ENCODE data around the gene GALNT10.

GALNT10 gene

DNA sequence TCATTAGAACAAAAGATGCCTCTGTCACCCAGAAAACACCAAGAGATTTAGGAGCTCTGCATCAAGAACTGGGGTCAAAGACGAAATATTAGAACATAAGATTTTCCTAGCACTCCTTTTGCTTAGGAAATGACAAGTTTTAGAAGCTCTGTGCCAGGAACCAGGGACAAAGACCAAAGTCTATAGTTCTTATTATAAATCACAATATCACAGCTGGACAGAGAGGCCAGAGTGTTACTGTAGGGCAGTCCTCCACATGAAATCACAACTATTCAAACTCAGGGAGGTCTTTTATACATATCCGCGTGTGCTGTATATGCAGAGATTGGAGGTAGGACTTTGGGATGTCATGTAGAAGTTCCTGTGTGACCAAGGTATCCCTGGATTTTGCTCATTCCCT is 138.5 kb downstream of the GALNT10 start:
- H3K9me3 ChIP-seq, result no peaks in the 10 kb centered on the region
- H3K4me3 ChIP-seq (ENCODE audit: low read depth, low read length), result no peak overlapping the region
- H3K27me3 ChIP-seq, result no peaks in the 10 kb centered on the region; the same call in 1 of the 2 replicates
- H3K4me1 ChIP-seq, result no peaks in the 10 kb centered on the region; the same call in 1 of the 2 replicates
- no peak for DNase-seq
- no peaks in the 10 kb centered on the region for H3K36me3 ChIP-seq
- TF ChIP-seq, protein P1, sequence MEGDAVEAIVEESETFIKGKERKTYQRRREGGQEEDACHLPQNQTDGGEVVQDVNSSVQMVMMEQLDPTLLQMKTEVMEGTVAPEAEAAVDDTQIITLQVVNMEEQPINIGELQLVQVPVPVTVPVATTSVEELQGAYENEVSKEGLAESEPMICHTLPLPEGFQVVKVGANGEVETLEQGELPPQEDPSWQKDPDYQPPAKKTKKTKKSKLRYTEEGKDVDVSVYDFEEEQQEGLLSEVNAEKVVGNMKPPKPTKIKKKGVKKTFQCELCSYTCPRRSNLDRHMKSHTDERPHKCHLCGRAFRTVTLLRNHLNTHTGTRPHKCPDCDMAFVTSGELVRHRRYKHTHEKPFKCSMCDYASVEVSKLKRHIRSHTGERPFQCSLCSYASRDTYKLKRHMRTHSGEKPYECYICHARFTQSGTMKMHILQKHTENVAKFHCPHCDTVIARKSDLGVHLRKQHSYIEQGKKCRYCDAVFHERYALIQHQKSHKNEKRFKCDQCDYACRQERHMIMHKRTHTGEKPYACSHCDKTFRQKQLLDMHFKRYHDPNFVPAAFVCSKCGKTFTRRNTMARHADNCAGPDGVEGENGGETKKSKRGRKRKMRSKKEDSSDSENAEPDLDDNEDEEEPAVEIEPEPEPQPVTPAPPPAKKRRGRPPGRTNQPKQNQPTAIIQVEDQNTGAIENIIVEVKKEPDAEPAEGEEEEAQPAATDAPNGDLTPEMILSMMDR (IDR thresholded peaks at IDR 0.05; ENCODE audit: low read depth, low read length), result no peak

DNA sequence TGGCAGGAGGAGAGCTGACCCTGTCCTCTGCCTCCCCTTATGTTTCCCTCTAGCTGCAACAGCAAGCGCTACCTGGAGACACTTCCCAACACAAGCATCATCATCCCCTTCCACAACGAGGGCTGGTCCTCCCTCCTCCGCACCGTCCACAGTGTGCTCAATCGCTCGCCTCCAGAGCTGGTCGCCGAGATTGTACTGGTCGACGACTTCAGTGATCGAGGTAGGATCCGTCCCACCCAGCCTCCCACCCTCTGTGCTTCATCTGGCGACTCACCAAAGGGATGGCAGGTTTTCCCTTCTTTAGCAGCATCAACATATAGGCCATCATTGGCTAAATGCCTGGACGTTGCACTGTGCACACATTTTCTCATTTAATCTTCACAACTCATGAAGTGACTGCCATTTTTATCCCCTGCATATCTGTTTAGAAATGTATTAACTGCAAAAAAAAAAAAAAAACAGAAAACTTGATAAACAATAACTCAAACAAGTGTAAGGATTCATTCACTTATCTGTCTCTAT is 139.0 kb downstream of the GALNT10 start:
- Histone ChIP-seq H3K4me3 (ENCODE audit: low read depth, low read length) (no peak overlapping the region), H3K4me1 (no peaks in the 10 kb centered on the region), H3K9me3 (no peaks in the 10 kb centered on the region), H3K27me3 (no peaks in the 10 kb centered on the region), H3K36me3 (no peaks in the 10 kb centered on the region)
- TF ChIP-seq, protein P1 (IDR thresholded peaks at IDR 0.05; ENCODE audit: low read depth, low read length), result no peak
- no peak for DNase-seq

DNA sequence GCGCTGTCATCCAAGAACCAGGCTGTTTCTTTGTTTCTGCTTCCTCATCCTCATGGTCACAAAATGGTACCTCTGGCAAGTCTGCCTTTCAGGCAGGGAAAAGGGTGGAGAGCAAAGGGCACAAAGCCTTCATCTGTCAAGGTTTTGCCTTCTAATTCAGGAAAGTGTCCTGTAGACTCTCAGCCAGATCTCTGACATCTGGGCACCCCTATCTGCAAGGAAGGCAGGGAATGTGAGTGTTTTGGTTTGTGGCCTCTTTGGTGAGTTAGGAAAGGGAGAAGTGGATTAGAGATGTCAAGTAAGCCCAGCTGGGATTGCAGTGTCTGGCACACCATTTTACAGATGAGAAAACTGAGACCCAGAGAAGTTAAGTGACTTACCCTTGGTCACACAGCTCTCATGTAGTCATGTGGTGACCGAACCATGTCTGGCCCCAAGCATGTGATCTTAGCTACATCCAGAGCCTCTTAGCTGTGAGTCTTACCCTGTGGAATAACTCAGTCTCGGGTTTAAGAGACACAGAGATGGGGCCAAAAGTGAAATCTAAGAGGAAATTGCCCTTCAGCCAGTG is 139.6 kb downstream of the GALNT10 start:
- no peak for DNase-seq
- TF ChIP-seq, protein P1 (IDR thresholded peaks at IDR 0.05; ENCODE audit: low read depth, low read length), result no peak
- no peaks in the 10 kb centered on the region for H3K9me3 ChIP-seq
- H3K36me3 ChIP-seq, result no peaks in the 10 kb centered on the region
- H3K4me1 ChIP-seq, result no peaks in the 10 kb centered on the region
- no peak overlapping the region for H3K4me3 ChIP-seq (ENCODE audit: low read depth, low read length)
- H3K27me3 ChIP-seq, result no peaks in the 10 kb centered on the region

DNA sequence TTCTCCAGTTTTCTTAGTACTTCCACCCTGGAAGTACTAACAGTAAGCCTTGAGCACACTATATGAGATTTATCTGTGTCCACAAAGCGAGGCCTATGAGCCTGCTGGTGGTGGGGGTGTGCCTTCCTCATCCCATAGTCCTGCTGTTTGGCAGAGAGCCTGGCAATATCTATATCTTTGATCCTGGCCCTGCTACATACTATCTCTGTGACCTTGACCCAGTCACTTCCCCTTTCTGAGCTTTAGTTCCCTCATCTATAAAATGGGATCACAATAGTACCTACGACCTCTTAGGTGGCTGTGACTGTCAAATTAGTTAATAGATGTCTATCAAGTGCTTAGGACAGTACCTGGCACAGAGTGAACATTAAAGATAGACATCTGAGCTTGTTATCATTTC is 140.7 kb downstream of the GALNT10 start:
- no peaks in the 10 kb centered on the region for H3K36me3 ChIP-seq
- no peaks in the 10 kb centered on the region for H3K27me3 ChIP-seq
- no peak for DNase-seq
- no peak overlapping the region for H3K4me3 ChIP-seq (ENCODE audit: low read depth, low read length)
- H3K4me1 ChIP-seq, result no peaks in the 10 kb centered on the region
- no peaks in the 10 kb centered on the region for H3K9me3 ChIP-seq
- TF ChIP-seq, protein P1 (IDR thresholded peaks at IDR 0.05; ENCODE audit: low read depth, low read length), result no peak

DNA sequence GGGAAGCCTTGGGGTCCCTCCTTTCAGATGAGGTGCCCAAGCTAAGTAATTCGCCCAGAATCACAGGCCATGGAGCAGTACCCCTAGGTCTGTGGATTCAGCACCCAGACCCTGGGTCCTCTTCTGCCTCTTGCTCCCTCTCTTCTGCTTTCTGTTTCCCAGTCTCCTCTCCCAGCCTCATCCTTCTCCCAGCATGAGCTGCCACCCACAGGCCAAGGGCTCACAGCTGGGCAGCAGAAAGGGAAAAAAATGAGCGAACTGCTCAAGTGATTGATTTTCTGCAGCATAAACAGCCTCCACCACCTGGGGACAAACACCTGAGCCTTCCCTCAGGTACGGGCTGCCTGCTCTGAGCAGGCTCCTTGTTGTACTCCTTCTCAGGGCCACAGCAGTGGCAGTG is 141.4 kb downstream of the GALNT10 start:
- H3K4me3 ChIP-seq (ENCODE audit: low read depth, low read length), result no peak overlapping the region
- TF ChIP-seq, protein P1 (IDR thresholded peaks at IDR 0.05; ENCODE audit: low read depth, low read length), result no peak
- no peaks in the 10 kb centered on the region for H3K27me3 ChIP-seq
- DNase-seq, result no peak
- H3K4me1 ChIP-seq, result no peaks in the 10 kb centered on the region
- H3K9me3 ChIP-seq, result no peaks in the 10 kb centered on the region
- H3K36me3 ChIP-seq, result no peaks in the 10 kb centered on the region

DNA sequence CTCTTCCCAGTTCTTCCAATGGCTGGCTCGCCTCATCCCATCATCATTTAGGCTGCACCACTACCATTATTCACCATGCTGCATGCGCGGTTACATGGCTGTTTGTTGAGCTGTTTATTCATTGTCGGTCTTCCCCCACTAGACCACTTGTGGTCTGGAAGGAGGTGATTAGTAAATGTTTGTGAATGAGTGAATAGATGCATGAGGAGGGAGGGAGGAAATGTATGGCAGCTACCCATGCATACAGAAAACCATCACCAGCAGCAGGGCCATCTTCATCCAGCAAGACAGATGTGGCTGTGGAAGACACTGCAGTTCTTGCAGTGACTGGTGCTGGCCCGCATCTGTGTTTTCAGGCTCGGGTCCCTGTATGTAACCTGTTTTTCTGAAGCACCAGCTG is 141.9 kb downstream of the GALNT10 start:
- no peaks in the 10 kb centered on the region for H3K9me3 ChIP-seq
- H3K4me1 ChIP-seq, result no peaks in the 10 kb centered on the region
- no peaks in the 10 kb centered on the region for H3K27me3 ChIP-seq
- TF ChIP-seq, protein P1 (IDR thresholded peaks at IDR 0.05; ENCODE audit: low read depth, low read length), result no peak
- no peaks in the 10 kb centered on the region for H3K36me3 ChIP-seq
- DNase-seq, result no peak
- no peak overlapping the region for H3K4me3 ChIP-seq (ENCODE audit: low read depth, low read length)

All from BE2C (cell line).